T-helper 2 cell treated with Interferon-gamma antibody and Interleukin-4, amounts not matched to agents 5 μg/mL and 100 μg/mL, for 36 hours (primary cell): ENCODE results near the gene CD300E.
A peak's percentile ranks its signal among the peaks of the same experiment; 100 is the strongest.

Source experiments
- DNase-seq: peaks from one replicate; pipeline ENCODE4 v3.0.0; 2021; ENCODE audit warnings: low spot score
- H3K27ac Mint-ChIP-seq: one replicate; pipeline ENCODE4 v1.8.0; 2021; ENCODE audit warnings: mild to moderate bottlenecking, mixed read lengths
- H3K27me3 Mint-ChIP-seq: one replicate; pipeline ENCODE4 v1.8.0; 2021; ENCODE audit warnings: low read depth, mixed read lengths
- H3K36me3 Mint-ChIP-seq: one replicate; pipeline ENCODE4 v1.8.0; 2021; ENCODE audit warnings: low read depth, mixed read lengths
- H3K4me1 Mint-ChIP-seq: one replicate; pipeline ENCODE4 v1.8.0; 2021; ENCODE audit warnings: low read depth, mixed read lengths
- H3K4me3 Mint-ChIP-seq: one replicate; pipeline ENCODE4 v1.8.0; 2022; ENCODE audit warnings: mild to moderate bottlenecking, moderate library complexity, mixed read lengths
- H3K9me3 Mint-ChIP-seq: one replicate; pipeline ENCODE4 v1.8.0; 2021; ENCODE audit warnings: mixed read lengths

The CD300E gene

DNA sequence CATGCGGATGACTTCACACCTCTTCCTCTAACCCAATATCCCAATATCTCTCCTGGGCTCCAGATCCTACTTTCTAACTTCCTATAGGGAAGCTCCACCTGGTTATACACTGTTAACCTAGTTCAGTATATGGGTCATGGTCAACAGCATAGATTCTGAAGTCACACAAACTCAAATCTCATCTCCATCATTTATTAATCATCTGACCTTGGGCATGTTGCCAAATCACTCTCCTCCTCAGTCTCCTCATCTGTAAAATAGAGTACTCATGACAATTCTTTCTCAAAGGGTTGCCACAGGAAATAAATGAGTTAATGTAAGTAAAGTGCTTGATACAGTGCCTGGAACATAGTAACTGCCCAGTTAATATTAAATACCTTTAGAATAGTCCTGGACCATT, 593 bp upstream of the CD300E start:
- no peaks in the 10 kb centered on the region for H3K36me3 Mint-ChIP-seq
- H3K27me3 Mint-ChIP-seq: peaks cover 56% of the 10 kb centered on the region
- no peak overlapping the region for H3K4me3 Mint-ChIP-seq
- DNase-seq: no peak
- no peaks in the 10 kb centered on the region for H3K4me1 Mint-ChIP-seq
- H3K27ac Mint-ChIP-seq: no peak overlapping the region
- H3K9me3 Mint-ChIP-seq: peaks cover 5% of the 10 kb centered on the region

DNA sequence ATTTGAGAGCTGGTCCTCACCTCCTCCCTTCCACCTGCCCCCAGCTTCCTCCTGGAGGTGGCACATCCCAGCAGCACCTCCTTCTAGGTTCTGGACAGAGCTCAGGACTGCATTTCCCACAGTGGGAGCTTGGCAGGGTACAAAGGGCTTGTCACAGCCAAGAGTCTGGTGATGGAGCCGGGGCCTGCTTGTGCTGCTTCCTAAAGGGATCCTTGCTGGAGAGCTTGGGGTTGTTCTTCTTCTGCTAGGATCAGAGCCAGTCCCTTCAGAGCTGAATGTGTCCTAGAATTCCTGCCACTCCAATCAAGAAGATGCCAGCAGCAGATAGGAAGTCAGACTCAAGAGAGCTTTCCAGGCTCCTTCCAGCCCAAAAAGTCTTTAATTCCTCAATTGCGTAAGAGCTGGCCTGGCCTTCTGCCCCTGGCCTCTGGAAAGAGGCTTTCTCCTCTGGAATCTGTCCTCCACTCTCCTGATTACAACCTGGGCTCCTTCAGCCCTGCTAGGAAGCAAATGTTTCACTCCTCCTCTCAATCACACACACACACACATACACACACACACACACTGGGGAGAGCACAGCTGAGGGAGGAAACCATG, 4.4 kb downstream of the CD300E start:
- H3K36me3 Mint-ChIP-seq: no peaks in the 10 kb centered on the region
- peaks cover 63% of the 10 kb centered on the region for H3K27me3 Mint-ChIP-seq
- no peak overlapping the region for H3K27ac Mint-ChIP-seq
- H3K4me3 Mint-ChIP-seq: no peak overlapping the region
- no peak for DNase-seq
- H3K9me3 Mint-ChIP-seq: no peaks in the 10 kb centered on the region
- H3K4me1 Mint-ChIP-seq: no peaks in the 10 kb centered on the region

DNA sequence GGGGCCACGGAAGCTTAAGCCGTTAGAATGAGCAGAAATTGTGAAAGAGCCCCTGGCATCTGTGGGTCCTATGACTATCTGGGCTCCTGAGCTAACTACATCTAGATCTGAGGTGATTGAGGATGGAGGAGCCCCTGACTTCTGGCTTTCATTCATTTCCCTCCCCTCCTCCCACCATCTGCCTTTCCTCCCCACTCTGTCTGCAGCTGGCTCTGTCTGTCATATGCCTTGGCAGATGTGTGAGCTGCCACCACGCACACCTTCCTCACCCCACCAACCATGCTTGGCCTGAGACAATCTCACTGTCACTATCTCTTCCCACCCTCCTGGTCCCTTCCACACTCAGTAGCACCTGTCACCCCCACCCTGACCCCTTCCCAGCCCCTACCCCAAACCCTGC, 5.1 kb downstream of the CD300E start:
- H3K27me3 Mint-ChIP-seq: peaks cover 59% of the 10 kb centered on the region
- H3K36me3 Mint-ChIP-seq: no peaks in the 10 kb centered on the region
- no peak for DNase-seq
- H3K4me3 Mint-ChIP-seq: no peak overlapping the region
- no peaks in the 10 kb centered on the region for H3K9me3 Mint-ChIP-seq
- no peaks in the 10 kb centered on the region for H3K4me1 Mint-ChIP-seq
- H3K27ac Mint-ChIP-seq: no peak overlapping the region

DNA sequence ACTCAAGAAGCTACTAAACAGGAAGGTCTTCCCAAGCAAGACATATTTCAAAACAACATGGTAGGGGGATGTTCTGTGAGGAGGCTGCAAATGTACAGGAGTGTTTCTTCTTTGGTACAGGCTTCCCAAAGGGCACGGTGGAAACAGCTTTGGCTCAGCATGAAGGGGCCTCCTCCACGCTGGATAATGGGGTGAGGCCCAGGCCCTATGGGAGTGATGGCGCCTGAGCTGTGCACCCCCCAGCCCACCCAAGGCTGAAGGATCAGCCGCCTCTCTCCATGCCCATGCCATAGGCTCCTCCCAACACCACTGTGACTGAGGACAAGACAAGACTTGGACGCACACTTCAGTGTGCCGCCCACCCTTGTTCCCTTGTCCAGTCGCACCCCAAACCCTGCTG, 6.8 kb downstream of the CD300E start:
- DNase-seq: no peak
- no peaks in the 10 kb centered on the region for H3K36me3 Mint-ChIP-seq
- H3K4me3 Mint-ChIP-seq: no peak overlapping the region
- no peak overlapping the region for H3K27ac Mint-ChIP-seq
- peaks cover 3% of the 10 kb centered on the region for H3K4me1 Mint-ChIP-seq
- H3K9me3 Mint-ChIP-seq: no peaks in the 10 kb centered on the region
- peaks cover 45% of the 10 kb centered on the region for H3K27me3 Mint-ChIP-seq

DNA sequence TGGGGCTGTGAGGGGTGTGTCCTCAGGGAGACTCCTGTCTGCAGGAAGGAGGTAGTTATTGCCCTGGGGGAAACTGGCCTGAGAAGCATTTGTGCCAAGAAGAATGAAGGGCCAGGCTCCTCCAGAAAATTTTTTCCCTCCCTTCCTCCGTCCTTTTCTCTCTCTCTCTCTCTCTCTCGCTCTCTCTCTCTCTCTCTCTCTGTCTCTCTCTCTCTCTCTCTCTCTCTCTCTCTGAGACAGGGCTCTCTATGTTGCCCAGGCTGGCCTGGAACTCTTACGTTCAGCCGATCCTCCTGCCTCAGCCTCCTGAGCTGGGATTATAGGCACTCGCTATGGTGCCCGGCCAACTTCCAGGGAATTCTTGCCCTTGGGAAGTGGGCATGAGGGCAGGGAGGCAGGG, 11.5 kb downstream of the CD300E start:
- Mint-ChIP-seq H3K4me3 (no peak overlapping the region), H3K36me3 (no peaks in the 10 kb centered on the region), H3K27ac (no peak overlapping the region), H3K9me3 (no peaks in the 10 kb centered on the region), H3K4me1 (peaks cover 3% of the 10 kb centered on the region), H3K27me3 (peaks cover 23% of the 10 kb centered on the region)
- no peak for DNase-seq

DNA sequence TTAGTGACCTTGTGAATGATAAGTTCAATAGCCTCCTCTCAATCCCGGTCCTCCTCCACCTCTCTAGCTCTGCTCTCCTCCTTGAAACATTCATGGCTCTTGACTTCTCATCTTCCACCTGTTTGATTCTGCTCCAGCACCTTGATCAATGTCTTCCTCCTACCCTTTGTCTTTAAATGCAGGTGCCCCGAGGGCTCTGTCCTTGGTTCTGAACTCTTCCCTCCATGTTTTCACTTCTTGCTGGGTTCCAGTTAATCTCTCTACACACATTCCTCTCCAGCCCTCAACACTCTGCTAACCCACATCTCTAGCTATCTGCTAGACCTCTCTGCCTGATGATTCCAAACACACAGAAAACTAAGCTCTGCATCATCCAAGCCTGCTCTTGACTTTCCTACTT, 13.4 kb downstream of the CD300E start:
- H3K27me3 Mint-ChIP-seq: peaks cover 14% of the 10 kb centered on the region
- H3K4me1 Mint-ChIP-seq: peaks cover 3% of the 10 kb centered on the region
- H3K9me3 Mint-ChIP-seq: no peaks in the 10 kb centered on the region
- H3K27ac Mint-ChIP-seq: no peak overlapping the region
- H3K4me3 Mint-ChIP-seq: no peak overlapping the region
- no peaks in the 10 kb centered on the region for H3K36me3 Mint-ChIP-seq
- no peak for DNase-seq

DNA sequence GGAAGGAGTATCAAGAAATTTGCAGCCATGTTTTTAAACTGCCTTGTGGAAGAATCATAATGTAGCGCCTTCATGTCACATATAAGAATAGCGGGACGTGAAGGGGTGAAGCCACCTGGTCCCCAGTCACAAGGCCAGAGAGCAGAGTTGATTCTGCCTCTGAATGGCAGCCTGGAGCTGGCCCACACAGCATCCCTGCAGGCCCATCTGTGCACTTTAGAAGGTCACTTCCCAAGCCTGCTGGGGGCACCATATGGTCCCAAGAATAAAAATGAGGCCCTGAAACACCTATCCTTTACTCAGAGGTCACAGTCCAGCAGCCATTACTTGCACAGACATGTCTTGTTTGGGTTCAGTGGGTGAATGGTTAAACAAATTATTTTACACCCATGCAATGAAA, 15.0 kb downstream of the CD300E start:
- no peaks in the 10 kb centered on the region for H3K9me3 Mint-ChIP-seq
- H3K27ac Mint-ChIP-seq: no peak overlapping the region
- H3K4me1 Mint-ChIP-seq: peaks cover 3% of the 10 kb centered on the region
- H3K4me3 Mint-ChIP-seq: no peak overlapping the region
- peaks cover 9% of the 10 kb centered on the region for H3K27me3 Mint-ChIP-seq
- no peaks in the 10 kb centered on the region for H3K36me3 Mint-ChIP-seq
- DNase-seq: no peak

DNA sequence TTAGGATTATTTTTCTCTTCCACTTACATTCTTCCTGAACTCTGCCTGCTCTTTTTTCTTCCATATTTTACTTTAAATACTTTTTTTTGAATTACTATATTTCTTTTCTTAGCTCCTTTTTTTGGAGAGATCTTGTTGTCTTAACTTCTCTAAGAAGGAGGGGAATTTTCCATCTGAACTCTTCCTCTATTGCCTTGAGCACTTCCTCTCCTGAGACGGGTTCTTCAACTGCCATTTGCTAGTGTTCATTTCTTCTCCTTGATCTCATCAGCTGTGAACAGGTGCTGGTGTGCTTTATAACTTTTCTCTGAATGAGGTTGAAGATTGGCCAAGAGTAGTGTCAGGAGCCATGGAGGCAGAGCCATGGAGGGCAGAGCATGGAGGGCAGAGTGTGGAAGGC, 16.3 kb downstream of the CD300E start:
- no peak overlapping the region for H3K27ac Mint-ChIP-seq
- no peaks in the 10 kb centered on the region for H3K36me3 Mint-ChIP-seq
- H3K4me1 Mint-ChIP-seq: peaks cover 4% of the 10 kb centered on the region
- H3K9me3 Mint-ChIP-seq: no peaks in the 10 kb centered on the region
- no peak for DNase-seq
- peaks cover 14% of the 10 kb centered on the region for H3K27me3 Mint-ChIP-seq
- no peak overlapping the region for H3K4me3 Mint-ChIP-seq

DNA sequence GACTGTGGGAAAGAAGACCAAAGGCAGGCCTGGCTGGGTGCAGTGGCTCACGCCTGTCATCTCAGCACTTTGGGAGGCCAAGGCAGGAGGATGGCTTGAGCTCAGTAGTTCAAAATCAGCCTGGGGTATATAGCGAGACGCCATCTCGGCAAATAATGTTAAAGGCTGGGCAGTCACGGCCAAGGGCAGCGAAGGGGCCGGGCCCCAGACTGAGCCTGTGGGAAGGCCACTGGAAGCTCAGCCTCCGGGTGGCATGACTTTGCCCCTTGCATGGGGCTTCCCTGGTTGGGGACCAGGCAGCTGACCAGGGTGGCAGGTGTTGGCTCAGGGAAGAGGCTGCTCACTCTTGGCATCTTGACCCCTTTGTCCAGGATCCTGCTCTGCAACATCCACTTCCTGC, 17.5 kb downstream of the CD300E start:
- Mint-ChIP-seq H3K9me3 (no peaks in the 10 kb centered on the region), H3K4me3 (no peak overlapping the region), H3K4me1 (peaks cover 5% of the 10 kb centered on the region), H3K36me3 (no peaks in the 10 kb centered on the region), H3K27ac (no peak overlapping the region), H3K27me3 (peaks cover 15% of the 10 kb centered on the region)
- DNase-seq: no peak

DNA sequence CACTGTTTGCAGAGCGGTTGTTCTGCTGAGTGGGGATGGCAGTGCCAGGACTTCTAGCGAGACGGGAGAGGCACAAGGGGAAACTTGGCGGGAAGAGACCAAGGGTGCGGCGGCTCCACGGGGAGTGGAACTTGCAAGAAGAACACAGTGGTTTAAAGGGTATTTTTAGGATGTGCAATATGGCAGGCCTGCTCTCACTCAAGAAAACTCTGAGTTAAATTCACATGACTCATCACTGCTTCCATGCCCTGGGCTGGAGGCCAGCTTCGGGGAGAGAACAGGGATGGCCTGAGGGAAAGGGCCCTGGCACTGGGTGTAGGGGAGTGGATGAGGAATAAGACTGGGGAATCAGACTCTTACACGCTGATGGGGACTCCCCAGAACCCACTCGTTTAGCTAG, 18.2 kb downstream of the CD300E start:
- DNase-seq: no peak
- no peaks in the 10 kb centered on the region for H3K9me3 Mint-ChIP-seq
- no peaks in the 10 kb centered on the region for H3K36me3 Mint-ChIP-seq
- no peak overlapping the region for H3K4me3 Mint-ChIP-seq
- peaks cover 5% of the 10 kb centered on the region for H3K4me1 Mint-ChIP-seq
- peaks cover 15% of the 10 kb centered on the region for H3K27me3 Mint-ChIP-seq
- H3K27ac Mint-ChIP-seq: no peak overlapping the region

DNA sequence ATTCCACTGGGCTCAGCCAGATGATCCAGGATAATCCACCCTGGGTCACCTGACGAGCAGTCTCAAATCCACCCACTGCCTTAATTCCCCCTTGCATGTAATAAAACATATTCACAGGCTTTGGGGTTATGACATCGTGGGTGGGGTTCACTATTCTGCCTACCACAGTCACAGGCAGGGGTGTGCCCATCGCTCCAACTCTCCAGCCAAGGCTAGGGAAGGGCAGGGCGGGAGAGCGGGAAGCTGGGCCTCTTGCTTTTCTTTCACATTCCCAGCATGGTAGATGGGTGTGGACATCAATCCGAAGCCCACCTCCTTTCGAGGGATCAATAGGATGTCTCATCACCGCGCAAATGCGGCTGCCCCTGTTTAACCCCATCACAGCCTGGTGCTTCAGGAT, 18.8 kb downstream of the CD300E start:
- no peak overlapping the region for H3K27ac Mint-ChIP-seq

DNA sequence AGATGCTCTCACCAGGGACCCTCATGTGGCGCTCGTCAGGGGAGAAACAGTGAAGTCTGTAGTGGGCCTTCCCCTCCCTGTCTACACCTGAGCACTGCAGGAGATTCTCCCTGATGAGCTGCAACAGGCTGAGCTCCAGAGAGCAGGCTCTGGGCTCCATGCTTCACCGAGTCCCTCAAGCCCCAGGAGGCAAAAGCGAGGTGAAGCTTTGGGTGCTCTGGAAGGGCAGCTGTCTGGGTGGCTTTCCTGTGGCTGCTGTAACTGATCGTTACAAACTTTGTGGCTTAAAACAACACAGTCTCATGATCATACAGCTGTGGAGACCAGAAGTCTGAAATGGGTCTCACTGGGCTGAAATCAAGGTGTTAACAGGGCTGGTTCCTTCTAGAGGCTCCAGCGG, 19.3 kb downstream of the CD300E start:
- Mint-ChIP-seq H3K36me3 (no peaks in the 10 kb centered on the region), H3K27me3 (peaks cover 25% of the 10 kb centered on the region), H3K27ac (no peak overlapping the region), H3K9me3 (no peaks in the 10 kb centered on the region), H3K4me3 (no peak overlapping the region), H3K4me1 (peaks cover 5% of the 10 kb centered on the region)
- no peak for DNase-seq

More for the DNA sequence above, 18.8 kb downstream of the CD300E start:
- DNase-seq: no peak
- Mint-ChIP-seq H3K27me3 (peaks cover 20% of the 10 kb centered on the region), H3K4me3 (no peak overlapping the region), H3K36me3 (no peaks in the 10 kb centered on the region), H3K4me1 (peaks cover 5% of the 10 kb centered on the region), H3K9me3 (no peaks in the 10 kb centered on the region)

DNA sequence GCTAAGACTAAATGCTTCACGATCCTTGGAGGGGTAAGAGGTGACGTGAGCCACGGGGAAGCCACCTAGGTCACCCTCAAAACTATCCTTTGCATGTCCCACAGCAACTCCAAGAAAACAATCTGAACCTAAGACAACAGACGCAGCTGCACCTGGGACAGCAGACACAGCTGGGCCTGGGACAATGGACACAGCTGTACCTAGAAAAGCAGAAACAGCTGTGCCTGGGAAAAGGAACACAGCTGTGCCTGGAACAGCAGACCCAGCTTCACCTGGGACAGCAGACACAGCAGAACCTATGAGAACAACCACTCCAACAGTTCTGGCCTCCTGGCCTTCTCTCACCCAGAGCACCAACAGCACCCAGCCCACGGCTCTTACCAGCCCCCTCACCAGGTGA, 19.8 kb downstream of the CD300E start:
- H3K9me3 Mint-ChIP-seq: no peaks in the 10 kb centered on the region
- peaks cover 7% of the 10 kb centered on the region for H3K4me1 Mint-ChIP-seq
- no peak overlapping the region for H3K4me3 Mint-ChIP-seq
- DNase-seq: no peak
- no peak overlapping the region for H3K27ac Mint-ChIP-seq
- H3K36me3 Mint-ChIP-seq: no peaks in the 10 kb centered on the region
- peaks cover 23% of the 10 kb centered on the region for H3K27me3 Mint-ChIP-seq

DNA sequence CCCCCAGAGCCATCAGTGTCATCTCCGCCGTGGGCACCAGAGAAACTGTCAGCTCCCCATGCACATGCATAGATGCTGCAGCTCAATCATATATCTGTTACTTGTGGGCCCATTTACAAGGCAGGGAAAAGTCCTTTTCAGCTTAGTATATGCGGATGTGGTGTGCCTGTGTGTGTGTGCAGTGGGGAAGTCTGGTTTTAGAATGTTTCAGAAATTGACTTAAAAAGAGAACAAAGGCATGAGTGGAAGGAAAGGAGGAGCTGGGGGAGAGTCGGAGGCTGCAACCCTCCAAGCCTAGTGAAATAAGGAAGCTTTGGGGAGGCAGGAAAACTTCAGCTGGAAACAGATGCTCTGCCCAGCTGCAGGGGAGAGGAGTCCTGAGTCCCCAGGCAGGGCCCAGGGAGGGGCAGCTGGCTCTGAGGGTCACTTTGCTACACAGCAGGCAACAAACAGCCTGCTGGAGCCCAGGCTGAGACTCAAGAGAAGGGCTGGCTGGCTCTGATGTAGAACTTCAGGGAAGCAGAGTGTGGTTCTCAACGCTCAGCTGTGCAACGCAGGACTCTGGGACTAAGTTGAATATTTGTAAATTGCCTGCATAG, 20.4 kb downstream of the CD300E start:
- H3K4me1 Mint-ChIP-seq: peaks cover 8% of the 10 kb centered on the region
- H3K27ac Mint-ChIP-seq: peak overlapping the region; percentile 42
- no peaks in the 10 kb centered on the region for H3K36me3 Mint-ChIP-seq
- H3K9me3 Mint-ChIP-seq: no peaks in the 10 kb centered on the region
- H3K4me3 Mint-ChIP-seq: peak overlapping the region; percentile 25
- DNase-seq: no peak
- peaks cover 25% of the 10 kb centered on the region for H3K27me3 Mint-ChIP-seq

DNA sequence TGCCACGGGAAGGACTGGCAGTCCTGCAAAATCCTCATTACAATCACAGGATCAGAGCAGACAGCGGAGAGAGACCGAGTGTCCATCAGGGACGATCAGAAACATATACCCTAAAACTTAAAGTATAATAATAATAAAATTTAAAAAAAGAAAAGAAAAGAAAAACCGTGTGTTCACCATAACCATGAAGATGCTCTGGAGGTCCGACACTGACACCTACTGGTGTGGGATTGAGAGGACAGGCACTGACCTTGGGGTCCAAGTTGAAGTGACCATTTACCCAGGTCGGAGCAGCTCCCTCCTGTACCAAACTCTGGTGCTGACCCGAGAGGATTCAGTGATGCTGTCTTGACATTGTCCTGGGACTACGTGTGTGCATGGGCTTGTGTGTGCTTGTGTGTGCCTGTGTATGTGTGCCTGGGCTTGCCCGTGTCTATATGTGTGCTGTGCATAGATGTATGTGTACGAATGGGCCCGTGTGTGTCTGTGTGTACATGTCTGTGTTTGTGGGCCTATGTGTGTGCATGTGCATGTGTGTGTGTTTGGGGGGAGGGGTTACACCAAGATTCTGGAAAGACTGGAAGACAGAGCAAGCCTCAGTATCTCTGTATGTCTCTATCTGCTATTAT, 21.5 kb downstream of the CD300E start:
- H3K27ac Mint-ChIP-seq: no peak overlapping the region
- DNase-seq: no peak
- H3K4me3 Mint-ChIP-seq: no peak overlapping the region
- H3K36me3 Mint-ChIP-seq: no peaks in the 10 kb centered on the region
- H3K4me1 Mint-ChIP-seq: peaks cover 8% of the 10 kb centered on the region
- H3K9me3 Mint-ChIP-seq: no peaks in the 10 kb centered on the region
- peaks cover 22% of the 10 kb centered on the region for H3K27me3 Mint-ChIP-seq
